ENCODE measurements around the gene EXOC4.
"Not testable (repeated sequence)": the region's sequence is repeated elsewhere in the genome, so short reads cannot be mapped to it uniquely, and the experiment has no call there.

DNA sequence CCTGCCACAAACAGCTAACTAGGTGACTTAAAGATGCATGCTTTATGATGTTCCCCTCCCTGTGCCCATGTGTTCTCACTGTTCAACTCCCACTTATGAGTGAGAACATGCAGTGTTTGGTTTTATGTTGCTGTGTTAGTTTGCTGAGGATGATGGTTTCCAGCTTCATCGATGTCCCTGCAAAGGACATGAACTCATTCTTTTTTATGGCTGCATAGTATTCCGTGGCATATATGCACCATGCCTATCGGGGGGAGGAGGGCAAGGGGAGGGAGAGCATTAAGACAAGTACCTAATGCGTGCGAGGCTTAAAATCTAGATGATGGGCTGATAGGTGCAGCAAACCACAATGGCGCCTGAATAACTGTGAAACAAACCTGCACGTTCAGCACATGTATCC lies 741.2 kb downstream of the EXOC4 start:
- TF ChIP-seq, protein P1, sequence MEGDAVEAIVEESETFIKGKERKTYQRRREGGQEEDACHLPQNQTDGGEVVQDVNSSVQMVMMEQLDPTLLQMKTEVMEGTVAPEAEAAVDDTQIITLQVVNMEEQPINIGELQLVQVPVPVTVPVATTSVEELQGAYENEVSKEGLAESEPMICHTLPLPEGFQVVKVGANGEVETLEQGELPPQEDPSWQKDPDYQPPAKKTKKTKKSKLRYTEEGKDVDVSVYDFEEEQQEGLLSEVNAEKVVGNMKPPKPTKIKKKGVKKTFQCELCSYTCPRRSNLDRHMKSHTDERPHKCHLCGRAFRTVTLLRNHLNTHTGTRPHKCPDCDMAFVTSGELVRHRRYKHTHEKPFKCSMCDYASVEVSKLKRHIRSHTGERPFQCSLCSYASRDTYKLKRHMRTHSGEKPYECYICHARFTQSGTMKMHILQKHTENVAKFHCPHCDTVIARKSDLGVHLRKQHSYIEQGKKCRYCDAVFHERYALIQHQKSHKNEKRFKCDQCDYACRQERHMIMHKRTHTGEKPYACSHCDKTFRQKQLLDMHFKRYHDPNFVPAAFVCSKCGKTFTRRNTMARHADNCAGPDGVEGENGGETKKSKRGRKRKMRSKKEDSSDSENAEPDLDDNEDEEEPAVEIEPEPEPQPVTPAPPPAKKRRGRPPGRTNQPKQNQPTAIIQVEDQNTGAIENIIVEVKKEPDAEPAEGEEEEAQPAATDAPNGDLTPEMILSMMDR (IDR thresholded peaks at IDR 0.05) = not testable (repeated sequence)
- TF ChIP-seq POLR2AphosphoS5 (IDR thresholded peaks at IDR 0.05; ENCODE audit: low read depth, low read length); SIN3A (IDR thresholded peaks at IDR 0.05; ENCODE audit: borderline replicate concordance, insufficient read depth, low read depth, low read length): not testable (repeated sequence)

Measured in Panc1 (cell line).